Prostate gland (tissue), 2 donors: ENCODE measurements around the gene ZNF57. TPM values are rescaled to one million over a fixed set of nuclear protein-coding genes. Genes with fewer than 3 reads are reported as not detected.
"Not testable (repeated sequence)": the region's sequence is repeated elsewhere in the genome, so short reads cannot be mapped to it uniquely, and the experiment has no call there.

Experiments used
- DNase-seq: peaks from one replicate; pipeline ENCODE4 v3.0.0-alpha.2; 2019; ENCODE audit warnings: low spot score
- H3K27ac ChIP-seq, 2 donors: fragments of 200-600 bp; sonication (generic); 2 replicates each; pipeline ENCODE4 v1.5.1; 2017 to 2019
- H3K27me3 ChIP-seq: fragments of 200-600 bp; sonication (generic); replicated peaks from 2 replicates; pipeline ENCODE4 v1.5.1; 2019; ENCODE audit not compliant: insufficient read depth
- H3K36me3 ChIP-seq, 2 donors: fragments of 200-600 bp; sonication (generic); 1 replicate in 1 of 2; 2 replicates in 1 of 2; pipeline versions ENCODE4 v1.5.1 to v1.8.1; 2017 to 2019
- H3K4me1 ChIP-seq: fragments of 200-600 bp; sonication (generic); replicated peaks from 2 replicates; pipeline ENCODE4 v1.5.1; 2019
- H3K4me3 ChIP-seq, 2 donors: fragments of 200-600 bp; sonication (generic); 2 replicates each; pipeline ENCODE4 v1.5.1; 2017 to 2019
- H3K9me3 ChIP-seq: fragments of 200-600 bp; sonication (generic); 2 replicates; pipeline ENCODE4 v1.5.1; 2017
- POLR2A ChIP-seq: fragments of 450-650 bp; IDR thresholded peaks from one replicate; pipeline ENCODE4 v1.6.1; 2016; ENCODE audit warnings: antibody characterized with exemption, mild to moderate bottlenecking
- POLR2AphosphoS5 ChIP-seq: sonication (generic); formaldehyde crosslinking; IDR thresholded peaks from one replicate; pipeline ENCODE4 v1.6.1; 2017; ENCODE audit warnings: antibody characterized with exemption
- WGBS: methylation state at CpG from one replicate; pipeline ENCODE4 v1.1.5; 2018; 5-methylcytosine and 5-hydroxymethylcytosine counted together
- intact Hi-C: fragments of 100-400 bp; cut with DNase I; formaldehyde crosslinking; loops from one replicate; pipeline ENCODE4 v1.14.2; 2022
- total RNA-seq, 2 donors: library from RNA; depleted of rRNA; stranded (reverse); fragments of >200 nt; gene quantifications; one replicate each; pipeline ENCODE4 v1.1.0, GENCODE V29; 2016
- TF ChIP-seq, protein P1 (sequence below), 4 experiments: fragments of 200-600 bp in 2 of 4; fragments of 450-650 bp in 2 of 4; sonication (generic) in 2 of 4; IDR thresholded peaks; 1 replicate in 3 of 4; 2 replicates in 1 of 4; pipeline ENCODE4 v1.5.1; 2016 to 2019; ENCODE audit warnings: antibody characterized with exemption in 4 of 4, mild to moderate bottlenecking in 2 of 4, moderate library complexity in 2 of 4

Gene ZNF57
- total RNA-seq, 2 donors from 2014 or later = 4.8 to 10.7 TPM

DNA sequence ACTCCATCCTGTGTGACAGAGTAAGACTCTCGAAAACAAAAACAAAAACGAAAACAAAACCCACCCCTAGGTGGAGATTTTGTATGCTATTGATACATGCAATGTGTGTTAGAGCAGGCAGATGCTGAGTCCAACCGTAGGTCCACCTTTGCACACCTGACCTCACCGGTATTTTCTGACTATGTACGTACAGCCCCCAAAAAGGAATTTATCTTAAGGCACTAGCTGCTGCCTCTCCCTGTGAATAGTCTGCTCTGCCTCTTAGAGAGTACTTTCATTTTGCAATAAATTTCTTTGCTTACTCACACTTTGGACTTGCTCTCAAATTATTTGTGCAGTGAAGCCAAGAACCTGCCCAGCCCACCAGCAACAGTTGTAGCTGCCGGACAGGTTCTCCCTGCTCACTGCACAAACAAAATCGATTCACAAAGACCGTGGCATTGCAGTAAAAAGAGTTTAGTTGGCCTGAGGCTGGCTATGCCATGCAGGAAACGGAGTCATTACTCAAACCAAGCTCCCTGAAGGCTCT, 52.3 kb downstream of the ZNF57 start:
- peak overlapping the region; percentile 82 to 86 for H3K27ac ChIP-seq
- TF ChIP-seq POLR2AphosphoS5 = peak; percentile 97
- TF ChIP-seq, protein P1, sequence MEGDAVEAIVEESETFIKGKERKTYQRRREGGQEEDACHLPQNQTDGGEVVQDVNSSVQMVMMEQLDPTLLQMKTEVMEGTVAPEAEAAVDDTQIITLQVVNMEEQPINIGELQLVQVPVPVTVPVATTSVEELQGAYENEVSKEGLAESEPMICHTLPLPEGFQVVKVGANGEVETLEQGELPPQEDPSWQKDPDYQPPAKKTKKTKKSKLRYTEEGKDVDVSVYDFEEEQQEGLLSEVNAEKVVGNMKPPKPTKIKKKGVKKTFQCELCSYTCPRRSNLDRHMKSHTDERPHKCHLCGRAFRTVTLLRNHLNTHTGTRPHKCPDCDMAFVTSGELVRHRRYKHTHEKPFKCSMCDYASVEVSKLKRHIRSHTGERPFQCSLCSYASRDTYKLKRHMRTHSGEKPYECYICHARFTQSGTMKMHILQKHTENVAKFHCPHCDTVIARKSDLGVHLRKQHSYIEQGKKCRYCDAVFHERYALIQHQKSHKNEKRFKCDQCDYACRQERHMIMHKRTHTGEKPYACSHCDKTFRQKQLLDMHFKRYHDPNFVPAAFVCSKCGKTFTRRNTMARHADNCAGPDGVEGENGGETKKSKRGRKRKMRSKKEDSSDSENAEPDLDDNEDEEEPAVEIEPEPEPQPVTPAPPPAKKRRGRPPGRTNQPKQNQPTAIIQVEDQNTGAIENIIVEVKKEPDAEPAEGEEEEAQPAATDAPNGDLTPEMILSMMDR (IDR thresholded peaks at IDR 0.05) = peak in 2 of 4 experiments; percentile 19 to 33
- peak; percentile 51 for TF ChIP-seq POLR2A
- peaks cover 3% of the 10 kb centered on the region for H3K4me1 ChIP-seq
- intact Hi-C loops = no loop called here
- H3K4me3 ChIP-seq = peak overlapping the region; percentile 13 to 20
- no peaks in the 10 kb centered on the region for H3K9me3 ChIP-seq
- H3K36me3 ChIP-seq = no peaks in the 10 kb centered on the region
- peak; percentile 92 for DNase-seq
- WGBS = 21% methylated on average over 9 of the region's 9 CpGs
- H3K27me3 ChIP-seq = no peaks in the 10 kb centered on the region

DNA sequence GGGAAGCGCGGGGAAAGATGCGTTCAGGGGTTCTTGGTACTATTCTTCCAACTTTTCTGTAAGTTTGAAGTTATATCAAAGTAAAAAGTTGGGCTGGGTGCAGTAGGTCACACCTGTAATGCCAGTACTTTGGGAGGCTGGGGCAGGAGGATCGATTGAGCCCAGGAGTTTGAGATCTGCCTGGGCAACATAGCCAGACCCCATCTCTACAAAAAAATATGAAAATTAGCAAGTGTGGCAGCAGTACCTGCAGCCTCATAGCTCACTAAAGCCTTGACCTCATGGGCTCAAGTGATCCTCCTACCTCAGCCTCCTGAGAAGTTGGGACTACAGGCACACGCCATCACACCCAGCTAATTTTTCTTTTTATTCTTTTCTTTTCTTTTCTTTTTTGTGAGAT, 56.4 kb downstream of the ZNF57 start:
- Histone ChIP-seq H3K27ac (no peak overlapping the region), H3K27me3 (no peaks in the 10 kb centered on the region), H3K4me3 (no peak overlapping the region), H3K4me1 (peaks cover 3% of the 10 kb centered on the region), H3K36me3 (no peaks in the 10 kb centered on the region), H3K9me3 (no peaks in the 10 kb centered on the region)
- DNase-seq = no peak
- 89% methylated on average over 5 of the region's 5 CpGs for WGBS
- TF ChIP-seq POLR2AphosphoS5 = no peak
- TF ChIP-seq, protein P1 (IDR thresholded peaks at IDR 0.05) = no peak
- intact Hi-C loops = no loop called here

DNA sequence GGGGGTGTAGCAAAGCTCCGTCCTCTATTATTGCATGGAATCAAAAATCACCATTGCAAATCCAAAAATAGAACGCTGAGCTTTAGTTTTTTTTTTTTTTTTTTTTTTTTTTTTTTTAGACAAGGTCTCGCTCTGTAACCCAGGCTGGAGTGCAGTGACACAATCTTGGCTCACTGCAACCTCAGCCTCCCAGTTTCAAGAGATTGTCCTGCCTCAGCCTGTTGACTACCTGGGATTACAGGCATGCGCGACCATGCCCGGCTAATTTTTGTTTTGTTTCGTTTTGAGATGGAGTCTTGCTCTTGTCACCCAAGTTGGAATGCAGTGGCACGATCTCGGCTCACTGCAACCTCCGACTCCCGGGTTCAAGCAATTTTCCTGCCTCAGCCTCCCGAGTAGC, 59.4 kb downstream of the ZNF57 start:
- H3K27me3 ChIP-seq = no peaks in the 10 kb centered on the region
- H3K4me1 ChIP-seq = no peaks in the 10 kb centered on the region
- H3K4me3 ChIP-seq = no peak overlapping the region
- H3K9me3 ChIP-seq = no peaks in the 10 kb centered on the region
- H3K27ac ChIP-seq = no peak overlapping the region
- no peak for TF ChIP-seq POLR2AphosphoS5
- TF ChIP-seq, protein P1 (IDR thresholded peaks at IDR 0.05) = no peak
- no peak for TF ChIP-seq POLR2A
- no peak for DNase-seq
- intact Hi-C loops = loop anchor here (5.0 to 10.0 kb wide), 2 partner anchors 145 to 202 kb away; no protein-coding TSS in a partner anchor
- 58% methylated on average over 12 of the region's 12 CpGs for WGBS
- no peaks in the 10 kb centered on the region for H3K36me3 ChIP-seq

DNA sequence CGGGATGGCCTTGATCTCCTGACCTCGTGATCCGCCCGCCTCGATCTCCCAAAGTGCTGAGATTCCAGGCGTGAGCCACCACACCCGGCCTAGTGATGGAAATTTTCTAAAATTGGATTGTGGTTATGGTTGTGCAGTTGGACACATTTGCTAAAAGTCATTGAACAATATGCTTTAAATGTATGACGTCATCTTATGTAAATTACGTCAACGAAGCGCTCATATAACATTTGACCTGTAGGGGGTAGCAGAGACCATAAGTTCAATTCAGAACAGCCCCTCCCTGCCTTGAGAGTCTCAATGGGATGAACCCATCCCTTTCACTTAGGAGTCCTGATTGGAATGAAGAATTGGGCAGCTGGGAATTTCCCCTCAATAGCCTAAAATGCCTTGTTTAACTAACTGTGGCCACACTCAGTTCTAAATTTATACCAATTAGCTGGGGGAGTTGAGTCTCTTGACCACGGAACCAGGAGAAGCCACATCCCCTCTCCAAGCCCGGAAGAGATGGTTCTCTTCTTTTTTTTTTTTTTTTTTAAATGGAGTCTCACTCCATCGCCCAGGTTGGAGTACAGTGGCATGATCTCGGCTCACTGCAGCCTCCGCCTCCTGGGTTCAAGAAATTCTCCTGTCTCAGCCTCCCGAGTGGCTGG, 61.4 kb downstream of the ZNF57 start:
- peak; percentile 80 for DNase-seq
- no peaks in the 10 kb centered on the region for H3K36me3 ChIP-seq
- TF ChIP-seq POLR2AphosphoS5 (peak; percentile 86), POLR2A (no peak)
- TF ChIP-seq, protein P1 (IDR thresholded peaks at IDR 0.05) = peak; percentile 59 to 98 (median 94)
- no peaks in the 10 kb centered on the region for H3K9me3 ChIP-seq
- WGBS = 42% methylated on average over 17 of the region's 17 CpGs
- H3K4me3 ChIP-seq = no peak overlapping the region
- H3K27ac ChIP-seq = no peak overlapping the region
- H3K4me1 ChIP-seq = no peaks in the 10 kb centered on the region
- intact Hi-C loops = loop anchor here (5.0 to 10.0 kb wide), 2 partner anchors 143 to 200 kb away; no protein-coding TSS in a partner anchor
- no peaks in the 10 kb centered on the region for H3K27me3 ChIP-seq

DNA sequence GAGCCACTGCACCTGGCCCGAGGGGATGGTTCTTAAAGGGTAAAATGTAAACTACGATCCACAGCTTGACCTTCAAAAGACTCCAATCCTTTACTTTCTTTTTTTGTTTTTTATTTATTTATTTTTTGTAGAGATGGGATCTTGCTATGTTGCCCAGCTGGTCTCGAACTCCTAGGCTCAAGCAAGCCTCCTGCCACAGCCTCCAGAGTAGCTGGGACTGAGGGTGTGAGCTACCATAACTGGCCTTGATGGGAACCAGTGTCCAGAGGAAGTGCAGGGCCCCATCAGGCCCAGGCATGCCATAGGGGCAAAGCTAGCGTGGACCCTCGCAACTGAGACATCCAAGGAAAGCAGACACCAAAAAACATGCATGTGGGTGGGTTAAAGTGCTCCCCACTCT, 62.4 kb downstream of the ZNF57 start:
- H3K4me3 ChIP-seq = no peak overlapping the region
- 92% methylated on average over 5 of the region's 5 CpGs for WGBS
- H3K4me1 ChIP-seq = no peaks in the 10 kb centered on the region
- no peak for DNase-seq
- intact Hi-C loops = loop anchor here (5.0 to 10.0 kb wide), 2 partner anchors 142 to 199 kb away; no protein-coding TSS in a partner anchor
- no peaks in the 10 kb centered on the region for H3K27me3 ChIP-seq
- H3K36me3 ChIP-seq = no peaks in the 10 kb centered on the region
- TF ChIP-seq, protein P1 (IDR thresholded peaks at IDR 0.05) = no peak
- no peak for TF ChIP-seq POLR2A
- H3K27ac ChIP-seq = no peak overlapping the region
- H3K9me3 ChIP-seq = no peaks in the 10 kb centered on the region

DNA sequence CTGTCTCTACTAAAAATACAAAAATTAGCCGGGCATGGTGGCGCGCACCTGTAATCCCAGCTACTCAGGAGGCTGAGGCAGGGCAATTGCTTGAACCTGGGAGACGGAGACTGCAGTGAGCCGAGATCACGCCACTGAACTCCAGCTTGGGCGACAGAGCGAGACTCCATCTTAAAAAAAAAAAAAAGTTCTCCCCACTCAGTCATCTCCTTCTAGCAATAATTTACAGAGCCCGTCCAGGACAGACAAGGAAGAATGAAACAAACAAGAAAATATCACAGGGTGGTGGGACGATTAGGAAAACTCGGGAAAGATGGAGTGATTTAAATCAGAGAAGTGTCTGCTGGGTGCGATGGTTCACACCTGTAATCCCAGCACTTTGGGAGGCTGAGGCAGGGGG, 62.9 kb downstream of the ZNF57 start:
- intact Hi-C loops = loop anchor here (5.0 to 10.0 kb wide), 2 partner anchors 141 to 199 kb away; no protein-coding TSS in a partner anchor
- not testable (repeated sequence) for H3K4me3 ChIP-seq, H3K4me1 ChIP-seq, DNase-seq, H3K36me3 ChIP-seq, H3K27ac ChIP-seq, H3K27me3 ChIP-seq, H3K9me3 ChIP-seq
- 90% methylated on average over 12 of the region's 12 CpGs for WGBS
